Adipose tissue (tissue), 3 donors: ENCODE measurements around the gene PARP15. TPM values are rescaled to one million over a fixed set of nuclear protein-coding genes. Genes with fewer than 3 reads are reported as not detected.

Source experiments
- H3K27ac ChIP-seq: one replicate; pipeline ENCODE4 v1.5.1; 2013; ENCODE audit warnings: low read depth, low read length
- WGBS, 3 donors: extraction: QIAGEN DNeasy Blood & Tissue Kit; methylation state at CpG; one replicate each; pipeline ENCODE4 v1.1.7; 2013; 5-methylcytosine and 5-hydroxymethylcytosine counted together
- polyA plus RNA-seq, 3 donors: library from polyadenylated mRNA; stranded (reverse); fragments of 200-250 nt; gene quantifications; one replicate each; pipeline ENCODE4 v1.2.3, GENCODE V29; 2013
- donor health status: healthy with polysubstance abuse.
- donor health status: Bipolar disorder and iron deficiency.
- donor health status: healthy.

PARP15 gene
- 1 to 10 TPM in 1 of 3 donors, under 1 TPM in 2; 0.61 to 1.2 (median 0.79) TPM for polyA plus RNA-seq

- WGBS, 3 donors: 2 to 13% (median 3%) methylated on average over 34 to 40 of the region's 40 CpGs
- no peak within 1 kb of the TSS for H3K27ac ChIP-seq
Measured at GRCh38 chr3:122577409-122578031, at the start of gene PARP15. PARP15 (plus strand) TSS chr3:122577650; CDS start chr3:122577668, 18 bp downstream.

DNA sequence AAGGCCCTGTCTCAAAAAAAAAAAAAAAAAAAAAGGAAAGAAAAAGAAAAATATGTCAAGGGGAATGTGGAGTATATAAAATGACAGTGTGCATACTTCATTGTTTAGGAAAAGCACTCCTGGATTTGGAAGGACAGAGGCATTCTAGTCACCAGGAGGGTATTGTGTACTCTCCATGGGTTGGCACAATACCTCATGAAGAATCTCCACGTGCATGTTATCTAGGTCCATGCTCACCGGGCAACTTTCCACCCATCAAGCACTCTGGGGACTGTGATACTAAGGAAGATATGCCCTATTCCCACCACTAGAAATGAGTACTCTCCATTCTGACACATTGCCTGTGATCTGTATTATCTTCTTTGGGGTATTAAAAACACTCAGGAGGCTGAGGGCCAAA lies 47.3 kb upstream of the PARP15 start:
- WGBS, 3 donors: 68 to 84% (median 83%) methylated on average over 2 of the region's 2 CpGs
- H3K27ac ChIP-seq: no peak overlapping the region

DNA sequence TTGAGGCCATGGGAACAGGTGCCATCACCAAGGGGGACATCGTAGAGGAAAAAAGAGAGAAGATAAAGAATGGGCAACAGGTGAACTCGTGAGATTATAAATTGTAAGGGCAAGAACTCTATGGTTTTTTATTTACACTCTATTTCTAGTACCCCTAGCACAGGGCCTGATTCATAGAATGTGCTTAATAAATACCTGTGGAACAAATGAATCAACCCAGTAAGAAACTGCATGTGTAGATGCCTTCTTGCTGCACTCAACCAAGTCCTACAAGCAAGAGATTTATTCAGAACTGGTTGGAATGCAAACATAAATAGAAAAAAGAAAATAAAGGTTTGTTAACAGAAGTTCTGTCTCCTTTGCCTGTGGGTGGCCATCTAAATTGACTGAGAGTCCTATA lies 44.0 kb upstream of the PARP15 start:
- WGBS, 3 donors: 92 to 100% (median 95%) methylated on average over 2 of the region's 2 CpGs
- H3K27ac ChIP-seq: no peak overlapping the region

DNA sequence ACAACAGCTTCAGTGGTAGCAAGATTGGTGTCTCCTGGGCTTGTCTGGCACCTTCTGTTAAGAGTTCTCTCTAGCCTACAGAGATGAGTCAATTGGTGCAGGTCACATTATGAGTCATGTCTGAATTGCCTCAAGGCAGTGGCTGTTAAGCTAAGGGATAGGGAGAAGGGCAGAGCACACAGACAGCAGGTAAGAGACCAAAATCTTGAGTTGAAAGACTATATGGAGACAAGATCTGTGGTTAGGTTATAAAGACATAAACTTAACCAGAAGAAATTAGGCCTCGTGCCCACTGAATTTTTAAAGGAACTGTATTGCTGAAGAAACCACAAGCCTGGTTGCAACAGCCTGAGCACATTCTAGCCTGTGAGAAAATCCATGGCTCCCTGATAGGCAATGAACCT lies 43.5 kb upstream of the PARP15 start:
- no peak overlapping the region for H3K27ac ChIP-seq
- 58 to 81% (median 58%) methylated on average over 1 of the region's 1 CpG for WGBS, 3 donors

GRCh38 chr3:122535964-122536631 lies 41.4 kb upstream of the PARP15 start:
- 87 to 92% (median 88%) methylated on average over 6 of the region's 6 CpGs for WGBS, 3 donors

GRCh38 chr3:122536632-122537001 lies 40.8 kb upstream of the PARP15 start:
- WGBS, 3 donors: 62 to 75% (median 75%) methylated on average over 3 of the region's 3 CpGs

More at GRCh38 chr3:122535964-122536631, 41.4 kb upstream of the PARP15 start:
- H3K27ac ChIP-seq: no peak overlapping the region

DNA sequence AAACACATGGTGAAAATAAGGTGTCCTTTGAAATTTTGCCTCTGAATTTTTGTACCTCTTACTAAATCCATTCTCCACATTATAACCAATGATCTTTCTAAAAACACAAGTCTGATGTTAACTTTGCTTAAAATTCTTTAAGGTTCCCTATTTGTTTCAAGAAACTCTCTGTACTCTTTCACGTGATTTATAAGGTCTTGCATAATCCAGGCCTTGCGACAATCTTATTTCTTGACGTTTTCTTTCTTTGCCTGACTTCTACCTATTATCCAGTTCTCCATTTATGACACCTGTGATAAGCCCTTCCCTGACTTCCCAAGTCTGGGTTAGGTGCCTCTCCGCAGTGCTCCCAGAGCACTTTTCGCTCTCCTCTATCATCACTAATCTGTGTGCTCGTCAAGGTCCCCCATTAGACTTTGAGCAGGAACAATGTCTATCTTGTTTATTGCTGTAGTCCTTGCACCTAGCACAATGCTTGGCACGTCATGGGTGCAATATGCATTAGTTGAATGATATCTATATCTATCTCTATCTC lies 38.4 kb upstream of the PARP15 start:
- 78 to 88% (median 79%) methylated on average over 7 of the region's 7 CpGs for WGBS, 3 donors
- H3K27ac ChIP-seq: no peak overlapping the region

More at GRCh38 chr3:122536632-122537001, 40.8 kb upstream of the PARP15 start:
- no peak overlapping the region for H3K27ac ChIP-seq

- no peak overlapping the region for H3K27ac ChIP-seq
- 86 to 97% (median 93%) methylated on average over 5 of the region's 5 CpGs for WGBS, 3 donors
Measured at GRCh38 chr3:122546151-122546550, 31.3 kb upstream of the PARP15 start.

GRCh38 chr3:122548076-122548475 lies 29.4 kb upstream of the PARP15 start:
- 90 to 95% (median 94%) methylated on average over 3 of the region's 3 CpGs for WGBS, 3 donors
- no peak overlapping the region for H3K27ac ChIP-seq

DNA sequence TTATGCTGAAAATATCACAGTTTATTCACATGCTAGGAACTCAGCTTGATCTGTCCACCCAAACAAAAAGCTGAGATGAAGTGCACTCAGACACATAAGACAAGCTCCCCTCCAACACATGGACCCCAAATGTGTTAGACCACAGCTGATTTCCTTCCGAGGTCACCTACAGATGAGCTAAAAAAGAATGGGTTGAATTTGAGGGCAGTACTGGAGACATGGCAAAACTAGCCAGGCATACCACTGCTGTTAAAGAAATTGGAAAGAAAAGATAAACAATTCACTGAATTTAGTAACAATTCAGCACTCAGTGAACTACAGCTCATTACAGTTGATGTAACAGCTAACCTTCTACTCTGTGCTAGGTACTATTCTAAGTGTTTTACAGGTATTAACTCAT lies 28.8 kb upstream of the PARP15 start:
- WGBS, 3 donors: 88 to 98% (median 95%) methylated on average over 1 of the region's 1 CpG
- H3K27ac ChIP-seq: no peak overlapping the region

- H3K27ac ChIP-seq: no peak overlapping the region
- WGBS, 3 donors: 55 to 86% (median 85%) methylated on average over 3 of the region's 3 CpGs
Measured at GRCh38 chr3:122553171-122553570, 24.3 kb upstream of the PARP15 start.

DNA sequence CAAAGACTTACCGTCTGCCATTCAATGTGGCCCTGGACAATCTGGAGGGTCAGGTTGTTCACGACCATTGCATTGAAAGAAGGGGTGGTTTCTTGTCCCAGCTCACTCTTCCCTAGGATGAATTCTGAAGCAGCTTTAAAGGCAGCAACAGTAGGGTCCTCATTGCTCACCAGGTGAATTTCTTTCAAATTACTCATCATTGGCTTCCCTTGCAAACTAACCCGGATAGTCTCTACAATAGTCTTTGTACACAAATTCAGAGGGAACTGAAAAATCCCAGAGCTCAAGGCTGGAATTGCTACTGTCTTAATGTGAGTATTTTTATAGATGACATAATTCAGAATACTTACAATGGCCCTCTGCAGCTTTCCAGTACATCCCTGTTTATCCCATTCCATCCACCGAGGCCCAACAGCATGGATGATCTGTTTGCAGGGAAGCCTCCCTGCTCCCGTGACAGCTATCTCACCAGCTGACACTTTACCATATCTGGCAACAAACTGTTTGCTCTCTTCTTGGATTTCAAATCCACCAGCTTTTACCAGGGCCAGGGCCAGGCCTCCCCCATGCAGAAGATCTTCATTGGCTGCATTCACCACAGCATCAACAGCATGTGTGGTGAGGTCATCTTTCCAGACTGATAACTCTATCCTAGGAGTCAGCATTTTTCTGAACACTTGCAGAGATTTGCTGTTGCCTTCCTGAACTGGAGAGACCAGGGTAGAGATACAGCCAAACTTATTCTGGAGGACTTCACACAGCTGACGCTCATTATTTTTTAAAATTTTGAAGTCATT lies 22.0 kb upstream of the PARP15 start:
- WGBS, 3 donors: 77 to 92% (median 82%) methylated on average over 6 of the region's 6 CpGs
- no peak overlapping the region for H3K27ac ChIP-seq

DNA sequence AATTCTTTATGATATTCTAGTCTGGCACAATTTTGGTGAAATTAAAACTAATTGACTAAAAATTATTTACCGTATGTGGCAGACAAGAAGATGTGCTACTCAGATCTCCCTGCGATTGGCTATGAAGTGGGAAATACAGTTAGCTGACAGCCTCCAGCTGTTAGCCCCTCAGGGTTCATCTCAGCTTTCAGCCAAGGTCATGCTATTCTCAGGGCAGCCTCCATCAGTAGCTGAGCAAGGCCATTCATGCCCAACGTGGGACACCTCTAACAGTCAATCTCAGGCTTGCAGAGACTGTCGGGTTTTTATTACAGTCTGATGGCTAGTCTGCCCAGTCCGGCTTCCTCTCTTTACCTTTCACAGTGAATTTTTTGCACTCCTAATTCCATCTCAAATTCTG lies 20.1 kb upstream of the PARP15 start:
- 89 to 93% (median 89%) methylated on average over 5 of the region's 5 CpGs for WGBS, 3 donors
- H3K27ac ChIP-seq: no peak overlapping the region

DNA sequence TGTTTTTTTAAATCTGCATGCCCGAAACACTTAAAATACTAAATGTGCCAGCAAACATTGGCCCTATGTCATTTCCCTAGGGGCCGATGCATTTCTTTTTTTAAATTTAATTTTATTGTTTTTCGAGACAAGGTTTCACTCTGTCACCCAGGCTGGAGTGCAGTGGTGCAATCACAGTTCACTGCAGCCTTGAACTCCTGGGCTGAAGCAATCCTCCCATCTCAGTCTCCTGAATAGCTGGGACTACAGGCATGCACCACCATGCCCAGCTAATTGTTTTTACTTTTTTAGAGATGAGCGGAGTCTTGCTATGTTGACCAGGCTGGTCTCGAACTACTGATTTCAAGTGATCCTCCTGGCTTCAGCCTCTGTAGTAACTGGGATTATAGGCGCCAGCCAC lies 18.8 kb upstream of the PARP15 start:
- WGBS, 3 donors: 86 to 96% (median 89%) methylated on average over 6 of the region's 6 CpGs
- no peak overlapping the region for H3K27ac ChIP-seq

DNA sequence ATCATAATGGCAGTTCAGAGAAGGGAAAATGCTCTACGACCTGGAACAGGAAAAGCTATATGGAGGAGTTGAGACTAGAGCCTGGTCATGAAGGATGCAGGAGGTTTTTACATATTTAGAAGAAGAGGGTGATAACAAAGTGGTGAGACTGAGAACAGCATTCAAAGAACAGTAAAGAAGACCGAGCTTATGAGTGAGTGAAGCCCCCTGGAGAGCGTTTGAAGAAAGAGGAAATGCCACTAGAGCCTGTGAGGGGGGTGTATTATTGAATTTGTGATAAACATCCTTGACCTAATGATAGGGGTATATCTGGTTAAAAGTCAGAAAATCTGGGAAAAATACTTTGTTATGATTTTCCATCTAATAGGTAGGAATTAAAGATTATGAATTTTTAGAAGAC lies 17.5 kb upstream of the PARP15 start:
- 74 to 86% (median 77%) methylated on average over 3 of the region's 3 CpGs for WGBS, 3 donors

GRCh38 chr3:122560680-122561079 lies 16.8 kb upstream of the PARP15 start:
- 82 to 93% (median 92%) methylated on average over 1 of the region's 1 CpG for WGBS, 3 donors
- no peak overlapping the region for H3K27ac ChIP-seq

More for the DNA sequence above, 17.5 kb upstream of the PARP15 start:
- H3K27ac ChIP-seq: no peak overlapping the region

DNA sequence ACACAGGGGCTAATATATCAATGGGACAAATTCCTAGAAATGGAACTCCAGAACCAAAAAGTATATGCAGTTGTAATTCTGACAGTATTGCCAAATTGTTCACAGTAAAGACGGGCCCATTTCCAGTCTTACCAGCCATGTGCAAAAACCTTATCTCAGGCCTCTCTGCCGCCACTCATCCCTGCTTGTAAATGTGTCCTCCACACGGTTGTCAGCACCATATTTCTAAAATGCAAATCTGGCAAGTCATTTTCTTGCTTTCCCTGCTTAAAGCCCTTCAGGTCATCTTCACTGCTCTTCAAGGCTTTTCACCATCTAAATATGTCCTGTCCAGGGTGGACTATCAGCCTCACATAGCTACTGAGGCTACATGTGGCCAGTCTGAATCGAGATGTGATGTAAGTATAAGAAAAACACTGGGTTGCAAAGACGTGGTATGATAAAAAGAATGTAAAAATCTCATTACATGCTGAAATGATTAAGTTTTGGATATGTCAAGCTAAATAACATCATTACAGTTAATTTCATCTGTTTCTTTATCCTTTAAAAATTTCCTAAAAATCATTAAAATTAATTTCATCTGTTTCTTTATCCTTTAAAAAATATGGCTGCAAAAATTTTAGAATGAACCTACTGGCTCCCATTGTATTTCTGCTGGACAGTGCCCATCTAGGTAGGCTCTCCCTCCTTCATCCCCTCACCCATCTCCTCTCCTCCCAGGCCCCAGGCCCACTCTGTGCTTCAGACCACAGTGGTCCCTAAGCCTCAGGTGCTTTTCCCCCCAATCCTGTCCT lies 14.3 kb upstream of the PARP15 start:
- H3K27ac ChIP-seq: peak overlapping the region; percentile 80
- 52 to 61% (median 56%) methylated on average over 5 of the region's 5 CpGs for WGBS, 3 donors

DNA sequence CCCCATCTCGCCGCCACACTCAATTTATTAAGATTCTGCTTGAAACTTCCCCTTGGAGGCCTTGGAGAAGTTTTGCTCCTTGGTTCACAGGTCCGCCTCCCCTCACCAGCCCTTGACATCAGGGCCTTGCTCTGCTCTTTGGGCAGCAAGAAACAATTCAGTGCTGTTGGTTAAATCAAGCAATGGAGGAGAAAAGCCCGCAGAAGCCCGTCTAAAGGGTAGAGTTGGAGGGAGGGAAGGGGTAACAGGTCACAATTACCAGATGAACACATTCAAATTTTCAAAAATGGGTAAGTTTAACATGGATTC lies 13.8 kb upstream of the PARP15 start:
- WGBS, 3 donors: 9 to 20% (median 17%) methylated on average over 5 of the region's 5 CpGs

More for the DNA sequence above, 13.8 kb upstream of the PARP15 start:
- peak overlapping the region; percentile 80 for H3K27ac ChIP-seq
